Measurements from ENCODE around the gene STK11IP. TPM values are rescaled to one million over a fixed set of nuclear protein-coding genes. Genes with fewer than 3 reads are reported as not detected.

The STK11IP gene
- polyA plus RNA-seq, 1 donor from 2014 or later = 54.9 TPM

- H4K20me1 ChIP-seq (ENCODE audit: insufficient read depth) = no peaks in the 10 kb centered on the region
- no peaks in the 10 kb centered on the region for H3K9me3 ChIP-seq (ENCODE audit: low read length)
- TF ChIP-seq EP300 (conservative IDR thresholded peaks at IDR 0.05; ENCODE audit: poor library complexity, severe bottlenecking) (no peak), TAF1 (IDR thresholded peaks at IDR 0.05; ENCODE audit: low read depth) (no peak), POLR2AphosphoS5 (IDR thresholded peaks at IDR 0.05) (no peak), REST (IDR thresholded peaks at IDR 0.05; ENCODE audit: borderline replicate concordance) (no peak), SMC3 (conservative IDR thresholded peaks at IDR 0.05; ENCODE audit: poor library complexity) (no peak), MXI1 (conservative IDR thresholded peaks at IDR 0.05; ENCODE audit: poor library complexity, severe bottlenecking) (no peak), EZH2 (IDR thresholded peaks at IDR 0.05; ENCODE audit: borderline replicate concordance, insufficient read depth, low read length, poor library complexity, severe bottlenecking) (no peak), CTCF (IDR thresholded peaks at IDR 0.05; ENCODE audit: poor library complexity, severe bottlenecking) (no peak), RAD21 (conservative IDR thresholded peaks at IDR 0.05) (no peak)
- H3F3A ChIP-seq (ENCODE audit: insufficient read depth, low read length, poor library complexity, severe bottlenecking) = no peaks in the 10 kb centered on the region
- no peak overlapping the region for H3K27ac ChIP-seq (ENCODE audit: low read length)
- no peak overlapping the region for H3K9ac ChIP-seq (ENCODE audit: low read length)
- no peak overlapping the region for H3K4me2 ChIP-seq (ENCODE audit: low read length)
- no peak overlapping the region for H3K4me3 ChIP-seq (ENCODE audit: low read length)
- H3K9me2 ChIP-seq (ENCODE audit: insufficient read depth, low read length) = no peaks in the 10 kb centered on the region
- H2AFZ ChIP-seq (ENCODE audit: low read depth, low read length) = no peak overlapping the region
- no peaks in the 10 kb centered on the region for H3K27me3 ChIP-seq (ENCODE audit: insufficient read depth, low read depth, low read length)
- no peaks in the 10 kb centered on the region for H3K36me3 ChIP-seq (ENCODE audit: insufficient read depth, low read length)
- H3K79me2 ChIP-seq (replicated peaks; ENCODE audit: insufficient read depth, low read length) = no peaks in the 10 kb centered on the region
Measured at GRCh38 chr2:219633276-219634065, 35.8 kb downstream of the STK11IP start.

GRCh38 chr2:219634171-219634940, 36.7 kb downstream of the STK11IP start:
- Histone ChIP-seq H3K9me2 (ENCODE audit: insufficient read depth, low read length) (no peaks in the 10 kb centered on the region), H3K36me3 (ENCODE audit: insufficient read depth, low read length) (no peaks in the 10 kb centered on the region), H3K9ac (ENCODE audit: low read length) (no peak overlapping the region), H3K27me3 (ENCODE audit: insufficient read depth, low read depth, low read length) (no peaks in the 10 kb centered on the region), H3K4me2 (ENCODE audit: low read length) (no peak overlapping the region), H3K4me3 (ENCODE audit: low read length) (no peak overlapping the region), H2AFZ (ENCODE audit: low read depth, low read length) (no peak overlapping the region), H3K9me3 (ENCODE audit: low read length) (no peaks in the 10 kb centered on the region), H3F3A (ENCODE audit: insufficient read depth, low read length, poor library complexity, severe bottlenecking) (no peaks in the 10 kb centered on the region), H3K79me2 (replicated peaks; ENCODE audit: insufficient read depth, low read length) (no peaks in the 10 kb centered on the region), H3K27ac (ENCODE audit: low read length) (no peak overlapping the region), H4K20me1 (ENCODE audit: insufficient read depth) (no peaks in the 10 kb centered on the region)
- TF ChIP-seq EP300 (conservative IDR thresholded peaks at IDR 0.05; ENCODE audit: poor library complexity, severe bottlenecking) (no peak), RAD21 (conservative IDR thresholded peaks at IDR 0.05) (no peak), REST (IDR thresholded peaks at IDR 0.05; ENCODE audit: borderline replicate concordance) (no peak)
